ENCODE data around the gene MAK. TPM values are rescaled to one million over a fixed set of nuclear protein-coding genes. Genes with fewer than 3 reads are reported as not detected.

Gene MAK
- polyA plus RNA-seq, 1 donor from 2014 or later: not detected

DNA sequence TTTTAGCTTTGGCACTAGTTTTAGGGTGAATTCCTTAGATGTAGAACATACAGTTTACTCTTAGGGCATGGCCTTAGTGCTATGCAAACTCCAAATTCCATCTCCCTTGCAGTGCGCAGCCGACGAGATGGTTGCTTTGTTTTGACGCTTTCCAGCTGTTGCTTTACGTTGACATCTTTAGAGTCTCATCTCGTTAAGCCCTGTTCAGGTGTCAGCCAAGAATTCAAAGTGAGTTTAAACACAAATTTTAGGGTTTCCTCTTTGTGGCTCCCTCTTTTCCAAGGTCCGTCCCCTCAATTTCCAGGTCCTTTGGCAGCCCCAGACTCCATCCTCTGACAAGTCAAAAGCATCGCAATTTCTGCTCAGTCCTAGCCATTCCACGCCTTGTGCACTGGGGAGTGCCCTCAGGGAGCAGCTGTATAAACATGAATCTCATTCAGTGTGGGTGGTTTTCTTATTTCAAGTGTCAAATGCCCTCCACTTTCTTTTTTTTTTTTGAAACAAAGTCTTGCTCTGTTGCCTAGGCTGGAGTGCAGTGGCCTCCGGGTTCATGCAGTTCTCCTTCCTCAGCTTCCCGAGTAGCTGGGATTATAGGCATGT, 14.1 kb upstream of the MAK start:
- H3K27me3 ChIP-seq (ENCODE audit: insufficient read depth, low read depth, low read length): no peaks in the 10 kb centered on the region
- no peak overlapping the region for H3K4me2 ChIP-seq (ENCODE audit: low read length)
- no peak overlapping the region for H2AFZ ChIP-seq (ENCODE audit: low read depth, low read length)

DNA sequence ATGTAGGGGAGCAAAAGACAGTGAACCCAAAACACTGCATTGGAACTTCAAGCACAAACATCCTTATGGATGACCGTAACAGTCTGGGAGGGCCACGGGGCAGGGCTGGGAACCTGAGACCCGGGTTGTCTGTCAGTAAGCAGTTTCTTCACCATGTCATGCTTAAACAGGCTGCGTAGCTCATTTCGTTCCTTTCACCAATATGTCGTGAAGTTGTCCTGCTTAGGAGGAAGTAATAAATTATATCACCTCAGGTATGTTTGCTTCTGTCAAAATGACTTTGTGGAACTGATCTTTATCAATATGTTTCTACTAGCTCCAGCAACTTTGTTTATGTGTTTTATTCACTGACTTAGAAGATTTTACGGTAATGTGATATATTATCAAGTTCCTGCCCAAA, 12.4 kb upstream of the MAK start:
- H3K79me2 ChIP-seq (replicated peaks; ENCODE audit: insufficient read depth, low read length): no peaks in the 10 kb centered on the region
- H3K27ac ChIP-seq (ENCODE audit: low read length): no peak overlapping the region
- no peaks in the 10 kb centered on the region for H3K9me3 ChIP-seq (ENCODE audit: low read length)
- H3F3A ChIP-seq (ENCODE audit: insufficient read depth, low read length, poor library complexity, severe bottlenecking): no peaks in the 10 kb centered on the region
- H3K4me2 ChIP-seq (ENCODE audit: low read length): no peak overlapping the region
- H3K4me3 ChIP-seq (ENCODE audit: low read length): no peak overlapping the region
- TF ChIP-seq EP300 (conservative IDR thresholded peaks at IDR 0.05; ENCODE audit: poor library complexity, severe bottlenecking) (no peak), POLR2AphosphoS5 (IDR thresholded peaks at IDR 0.05) (no peak), CTCF (IDR thresholded peaks at IDR 0.05; ENCODE audit: poor library complexity, severe bottlenecking) (no peak), EZH2 (IDR thresholded peaks at IDR 0.05; ENCODE audit: borderline replicate concordance, insufficient read depth, low read length, poor library complexity, severe bottlenecking) (no peak), SMC3 (conservative IDR thresholded peaks at IDR 0.05; ENCODE audit: poor library complexity) (no peak), RAD21 (conservative IDR thresholded peaks at IDR 0.05) (no peak), TAF1 (IDR thresholded peaks at IDR 0.05; ENCODE audit: low read depth) (no peak), MXI1 (conservative IDR thresholded peaks at IDR 0.05; ENCODE audit: poor library complexity, severe bottlenecking) (no peak)
- TF ChIP-seq, protein P1, sequence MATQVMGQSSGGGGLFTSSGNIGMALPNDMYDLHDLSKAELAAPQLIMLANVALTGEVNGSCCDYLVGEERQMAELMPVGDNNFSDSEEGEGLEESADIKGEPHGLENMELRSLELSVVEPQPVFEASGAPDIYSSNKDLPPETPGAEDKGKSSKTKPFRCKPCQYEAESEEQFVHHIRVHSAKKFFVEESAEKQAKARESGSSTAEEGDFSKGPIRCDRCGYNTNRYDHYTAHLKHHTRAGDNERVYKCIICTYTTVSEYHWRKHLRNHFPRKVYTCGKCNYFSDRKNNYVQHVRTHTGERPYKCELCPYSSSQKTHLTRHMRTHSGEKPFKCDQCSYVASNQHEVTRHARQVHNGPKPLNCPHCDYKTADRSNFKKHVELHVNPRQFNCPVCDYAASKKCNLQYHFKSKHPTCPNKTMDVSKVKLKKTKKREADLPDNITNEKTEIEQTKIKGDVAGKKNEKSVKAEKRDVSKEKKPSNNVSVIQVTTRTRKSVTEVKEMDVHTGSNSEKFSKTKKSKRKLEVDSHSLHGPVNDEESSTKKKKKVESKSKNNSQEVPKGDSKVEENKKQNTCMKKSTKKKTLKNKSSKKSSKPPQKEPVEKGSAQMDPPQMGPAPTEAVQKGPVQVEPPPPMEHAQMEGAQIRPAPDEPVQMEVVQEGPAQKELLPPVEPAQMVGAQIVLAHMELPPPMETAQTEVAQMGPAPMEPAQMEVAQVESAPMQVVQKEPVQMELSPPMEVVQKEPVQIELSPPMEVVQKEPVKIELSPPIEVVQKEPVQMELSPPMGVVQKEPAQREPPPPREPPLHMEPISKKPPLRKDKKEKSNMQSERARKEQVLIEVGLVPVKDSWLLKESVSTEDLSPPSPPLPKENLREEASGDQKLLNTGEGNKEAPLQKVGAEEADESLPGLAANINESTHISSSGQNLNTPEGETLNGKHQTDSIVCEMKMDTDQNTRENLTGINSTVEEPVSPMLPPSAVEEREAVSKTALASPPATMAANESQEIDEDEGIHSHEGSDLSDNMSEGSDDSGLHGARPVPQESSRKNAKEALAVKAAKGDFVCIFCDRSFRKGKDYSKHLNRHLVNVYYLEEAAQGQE (IDR thresholded peaks at IDR 0.05; ENCODE audit: borderline replicate concordance): no peak
- H3K36me3 ChIP-seq (ENCODE audit: insufficient read depth, low read length): no peaks in the 10 kb centered on the region
- no peaks in the 10 kb centered on the region for H4K20me1 ChIP-seq (ENCODE audit: insufficient read depth)
- no peaks in the 10 kb centered on the region for H3K9me2 ChIP-seq (ENCODE audit: insufficient read depth, low read length)
- H3K27me3 ChIP-seq (ENCODE audit: insufficient read depth, low read depth, low read length): no peaks in the 10 kb centered on the region
- no peak overlapping the region for H3K9ac ChIP-seq (ENCODE audit: low read length)
- no peak overlapping the region for H2AFZ ChIP-seq (ENCODE audit: low read depth, low read length)

More for the DNA sequence above, 14.1 kb upstream of the MAK start:
- H3K79me2 ChIP-seq (replicated peaks; ENCODE audit: insufficient read depth, low read length): no peaks in the 10 kb centered on the region
- no peak overlapping the region for H3K27ac ChIP-seq (ENCODE audit: low read length)
- H3K9me3 ChIP-seq (ENCODE audit: low read length): no peaks in the 10 kb centered on the region
- TF ChIP-seq CTCF (IDR thresholded peaks at IDR 0.05; ENCODE audit: poor library complexity, severe bottlenecking) (no peak), SMC3 (conservative IDR thresholded peaks at IDR 0.05; ENCODE audit: poor library complexity) (no peak), RAD21 (conservative IDR thresholded peaks at IDR 0.05) (no peak), MXI1 (conservative IDR thresholded peaks at IDR 0.05; ENCODE audit: poor library complexity, severe bottlenecking) (no peak), EP300 (conservative IDR thresholded peaks at IDR 0.05; ENCODE audit: poor library complexity, severe bottlenecking) (no peak), EZH2 (IDR thresholded peaks at IDR 0.05; ENCODE audit: borderline replicate concordance, insufficient read depth, low read length, poor library complexity, severe bottlenecking) (no peak)
- TF ChIP-seq, protein P1 (IDR thresholded peaks at IDR 0.05; ENCODE audit: borderline replicate concordance): no peak
- H3F3A ChIP-seq (ENCODE audit: insufficient read depth, low read length, poor library complexity, severe bottlenecking): no peaks in the 10 kb centered on the region
- no peaks in the 10 kb centered on the region for H3K36me3 ChIP-seq (ENCODE audit: insufficient read depth, low read length)
- H3K9me2 ChIP-seq (ENCODE audit: insufficient read depth, low read length): no peaks in the 10 kb centered on the region
- H4K20me1 ChIP-seq (ENCODE audit: insufficient read depth): no peaks in the 10 kb centered on the region
- no peak overlapping the region for H3K9ac ChIP-seq (ENCODE audit: low read length)
- H3K4me3 ChIP-seq (ENCODE audit: low read length): no peak overlapping the region
